Gastrocnemius medialis (tissue), 4 donors: ENCODE measurements around the gene SCGB1A1.

Experiments used
- POLR2A ChIP-seq, 2 donors: fragments of 450-650 bp; IDR thresholded peaks; one replicate each; pipeline ENCODE4 v1.6.1; 2017; ENCODE audit warnings: antibody characterized with exemption in 2 of 2, mild to moderate bottlenecking in 2 of 2, moderate library complexity in 2 of 2
- TF ChIP-seq, protein P1 (sequence below), 5 experiments: fragments of 450-650 bp in 3 of 5; fragments of 200-600 bp in 2 of 5; sonication (generic) in 2 of 5; IDR thresholded peaks in 4 of 5; conservative IDR thresholded peaks in 1 of 5; 1 replicate in 4 of 5; 2 replicates in 1 of 5; pipeline ENCODE4 v1.5.1; 2016 to 2019; ENCODE audit warnings: antibody characterized with exemption in 5 of 5, mild to moderate bottlenecking in 3 of 5, moderate library complexity in 3 of 5

GRCh38 chr11:62431171-62431901 is 12.5 kb downstream of the SCGB1A1 start:
- TF ChIP-seq, protein P1, sequence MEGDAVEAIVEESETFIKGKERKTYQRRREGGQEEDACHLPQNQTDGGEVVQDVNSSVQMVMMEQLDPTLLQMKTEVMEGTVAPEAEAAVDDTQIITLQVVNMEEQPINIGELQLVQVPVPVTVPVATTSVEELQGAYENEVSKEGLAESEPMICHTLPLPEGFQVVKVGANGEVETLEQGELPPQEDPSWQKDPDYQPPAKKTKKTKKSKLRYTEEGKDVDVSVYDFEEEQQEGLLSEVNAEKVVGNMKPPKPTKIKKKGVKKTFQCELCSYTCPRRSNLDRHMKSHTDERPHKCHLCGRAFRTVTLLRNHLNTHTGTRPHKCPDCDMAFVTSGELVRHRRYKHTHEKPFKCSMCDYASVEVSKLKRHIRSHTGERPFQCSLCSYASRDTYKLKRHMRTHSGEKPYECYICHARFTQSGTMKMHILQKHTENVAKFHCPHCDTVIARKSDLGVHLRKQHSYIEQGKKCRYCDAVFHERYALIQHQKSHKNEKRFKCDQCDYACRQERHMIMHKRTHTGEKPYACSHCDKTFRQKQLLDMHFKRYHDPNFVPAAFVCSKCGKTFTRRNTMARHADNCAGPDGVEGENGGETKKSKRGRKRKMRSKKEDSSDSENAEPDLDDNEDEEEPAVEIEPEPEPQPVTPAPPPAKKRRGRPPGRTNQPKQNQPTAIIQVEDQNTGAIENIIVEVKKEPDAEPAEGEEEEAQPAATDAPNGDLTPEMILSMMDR (IDR thresholded peaks at IDR 0.05 in 4 of 5, conservative IDR thresholded peaks at IDR 0.05 in 1 of 5), result no peak
- TF ChIP-seq POLR2A (IDR thresholded peaks at IDR 0.05), result no peak
